Esophagus muscularis mucosa (tissue), 4 donors: ENCODE measurements around the gene RGS12.

Source experiments
- EP300 ChIP-seq: sonication (generic); formaldehyde crosslinking; IDR thresholded peaks from one replicate; pipeline ENCODE4 v1.6.1; 2017; ENCODE audit warnings: antibody characterized with exemption
- POLR2A ChIP-seq: fragments of 450-650 bp; IDR thresholded peaks from one replicate; pipeline ENCODE4 v1.6.1; 2017; ENCODE audit warnings: antibody characterized with exemption, moderate library complexity, mild to moderate bottlenecking, low read depth
- POLR2AphosphoS5 ChIP-seq, 2 donors: sonication (generic); formaldehyde crosslinking; IDR thresholded peaks; one replicate each; pipeline ENCODE4 v1.6.1; 2017; ENCODE audit warnings: antibody characterized with exemption in 2 of 2
- TF ChIP-seq, protein P1 (sequence below), 3 experiments: fragments of 200-600 bp in 2 of 3; fragments of 450-650 bp in 1 of 3; sonication (generic) in 2 of 3; IDR thresholded peaks; one replicate each; pipeline ENCODE4 v1.5.1; 2017 to 2019; ENCODE audit warnings: antibody characterized with exemption in 3 of 3, mild to moderate bottlenecking in 2 of 3, moderate library complexity in 1 of 3

DNA sequence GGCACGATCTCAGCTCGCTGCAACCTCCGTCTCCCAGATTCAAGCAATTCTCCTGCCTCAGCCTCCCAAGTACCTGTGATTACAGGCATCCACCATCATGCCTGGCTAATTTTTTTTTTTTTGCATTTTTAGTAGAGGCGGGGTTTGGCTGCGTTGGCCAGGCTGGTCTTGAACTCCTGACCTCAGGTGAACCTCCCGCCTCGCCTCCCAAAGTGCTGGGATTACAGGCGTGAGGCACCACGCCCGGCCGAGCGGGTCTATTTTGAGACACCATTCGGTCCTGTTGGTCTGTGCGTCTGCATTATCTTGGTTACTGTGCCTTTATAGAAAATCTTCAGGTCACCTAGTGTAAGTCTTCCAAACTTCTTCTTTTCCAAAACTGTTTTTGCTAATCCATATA lies 21.7 kb upstream of the RGS12 start:
- TF ChIP-seq, protein P1, sequence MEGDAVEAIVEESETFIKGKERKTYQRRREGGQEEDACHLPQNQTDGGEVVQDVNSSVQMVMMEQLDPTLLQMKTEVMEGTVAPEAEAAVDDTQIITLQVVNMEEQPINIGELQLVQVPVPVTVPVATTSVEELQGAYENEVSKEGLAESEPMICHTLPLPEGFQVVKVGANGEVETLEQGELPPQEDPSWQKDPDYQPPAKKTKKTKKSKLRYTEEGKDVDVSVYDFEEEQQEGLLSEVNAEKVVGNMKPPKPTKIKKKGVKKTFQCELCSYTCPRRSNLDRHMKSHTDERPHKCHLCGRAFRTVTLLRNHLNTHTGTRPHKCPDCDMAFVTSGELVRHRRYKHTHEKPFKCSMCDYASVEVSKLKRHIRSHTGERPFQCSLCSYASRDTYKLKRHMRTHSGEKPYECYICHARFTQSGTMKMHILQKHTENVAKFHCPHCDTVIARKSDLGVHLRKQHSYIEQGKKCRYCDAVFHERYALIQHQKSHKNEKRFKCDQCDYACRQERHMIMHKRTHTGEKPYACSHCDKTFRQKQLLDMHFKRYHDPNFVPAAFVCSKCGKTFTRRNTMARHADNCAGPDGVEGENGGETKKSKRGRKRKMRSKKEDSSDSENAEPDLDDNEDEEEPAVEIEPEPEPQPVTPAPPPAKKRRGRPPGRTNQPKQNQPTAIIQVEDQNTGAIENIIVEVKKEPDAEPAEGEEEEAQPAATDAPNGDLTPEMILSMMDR (IDR thresholded peaks at IDR 0.05), result no peak
- no peak for TF ChIP-seq POLR2A
- no peak for TF ChIP-seq POLR2AphosphoS5 (IDR thresholded peaks at IDR 0.05)
- no peak for TF ChIP-seq EP300
